ENCODE data around the gene TTC21B.

GRCh38 chr2:165927774-165928173 lies 25.8 kb downstream of the TTC21B start:
- TF ChIP-seq, protein P1, sequence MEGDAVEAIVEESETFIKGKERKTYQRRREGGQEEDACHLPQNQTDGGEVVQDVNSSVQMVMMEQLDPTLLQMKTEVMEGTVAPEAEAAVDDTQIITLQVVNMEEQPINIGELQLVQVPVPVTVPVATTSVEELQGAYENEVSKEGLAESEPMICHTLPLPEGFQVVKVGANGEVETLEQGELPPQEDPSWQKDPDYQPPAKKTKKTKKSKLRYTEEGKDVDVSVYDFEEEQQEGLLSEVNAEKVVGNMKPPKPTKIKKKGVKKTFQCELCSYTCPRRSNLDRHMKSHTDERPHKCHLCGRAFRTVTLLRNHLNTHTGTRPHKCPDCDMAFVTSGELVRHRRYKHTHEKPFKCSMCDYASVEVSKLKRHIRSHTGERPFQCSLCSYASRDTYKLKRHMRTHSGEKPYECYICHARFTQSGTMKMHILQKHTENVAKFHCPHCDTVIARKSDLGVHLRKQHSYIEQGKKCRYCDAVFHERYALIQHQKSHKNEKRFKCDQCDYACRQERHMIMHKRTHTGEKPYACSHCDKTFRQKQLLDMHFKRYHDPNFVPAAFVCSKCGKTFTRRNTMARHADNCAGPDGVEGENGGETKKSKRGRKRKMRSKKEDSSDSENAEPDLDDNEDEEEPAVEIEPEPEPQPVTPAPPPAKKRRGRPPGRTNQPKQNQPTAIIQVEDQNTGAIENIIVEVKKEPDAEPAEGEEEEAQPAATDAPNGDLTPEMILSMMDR (IDR thresholded peaks at IDR 0.05 in 8 of 11, conservative IDR thresholded peaks at IDR 0.05 in 3 of 11): no peak
- TF ChIP-seq POLR2AphosphoS5 (IDR thresholded peaks at IDR 0.05): no peak

Data from spleen (tissue), 7 donors.